Measurements from ENCODE around the gene SETD7. TPM values are rescaled to one million over a fixed set of nuclear protein-coding genes. Genes with fewer than 3 reads are reported as not detected.

Gene SETD7
- total RNA-seq, 2 experiments from 2014 or later, result 23.1 to 23.5 TPM

- intact Hi-C loops (cut with DNase I, micrococcal nuclease), result loop anchor here in 1 of 2 experiments (5.0 to 10.0 kb wide), 7 partner anchors 54 to 974 kb away; partner anchors contain the start of genes ELMOD2, MAML3, NAA15 and NDUFC1
- Histone ChIP-seq H3K9me3 (ENCODE audit: control insufficient read depth in 1 of 2, insufficient read depth in 1 of 2, low read length in 2 of 2) (no peaks in the 10 kb centered on the region), H3K4me3 (ENCODE audit: low read length) (no peak overlapping the region), H3K27ac (ENCODE audit: low read depth in 1 of 2, low read length in 2 of 2) (no peak overlapping the region), H3K27me3 (ENCODE audit: control insufficient read depth in 1 of 2, insufficient read depth in 2 of 2, low read length in 2 of 2) (no peaks in the 10 kb centered on the region), H3K36me3 (ENCODE audit: insufficient read depth, low read length) (peaks cover 11% of the 10 kb centered on the region), H3K4me1 (ENCODE audit: insufficient read depth, low read length) (peaks cover 17% of the 10 kb centered on the region)
- ATAC-seq (ENCODE audit: poor library complexity) (no peak), DNase-seq (no peak)
- Mint-ChIP-seq H3K36me3 (ENCODE audit: low read depth) (peaks cover 23% of the 10 kb centered on the region), H3K27ac (no peak overlapping the region), H3K4me3 (no peak overlapping the region), H3K27me3 (no peaks in the 10 kb centered on the region), H3K9me3 (no peaks in the 10 kb centered on the region), H3K4me1 (ENCODE audit: low read depth) (peaks cover 34% of the 10 kb centered on the region)
- ChIA-PET POLR2A (interaction anchor here (0.8 kb wide), 2 partner anchors 10 to 20 kb away, joined by 3 read pairs; no protein-coding TSS in a partner anchor), CTCF (no interaction called here)
- TF ChIP-seq, protein P1, sequence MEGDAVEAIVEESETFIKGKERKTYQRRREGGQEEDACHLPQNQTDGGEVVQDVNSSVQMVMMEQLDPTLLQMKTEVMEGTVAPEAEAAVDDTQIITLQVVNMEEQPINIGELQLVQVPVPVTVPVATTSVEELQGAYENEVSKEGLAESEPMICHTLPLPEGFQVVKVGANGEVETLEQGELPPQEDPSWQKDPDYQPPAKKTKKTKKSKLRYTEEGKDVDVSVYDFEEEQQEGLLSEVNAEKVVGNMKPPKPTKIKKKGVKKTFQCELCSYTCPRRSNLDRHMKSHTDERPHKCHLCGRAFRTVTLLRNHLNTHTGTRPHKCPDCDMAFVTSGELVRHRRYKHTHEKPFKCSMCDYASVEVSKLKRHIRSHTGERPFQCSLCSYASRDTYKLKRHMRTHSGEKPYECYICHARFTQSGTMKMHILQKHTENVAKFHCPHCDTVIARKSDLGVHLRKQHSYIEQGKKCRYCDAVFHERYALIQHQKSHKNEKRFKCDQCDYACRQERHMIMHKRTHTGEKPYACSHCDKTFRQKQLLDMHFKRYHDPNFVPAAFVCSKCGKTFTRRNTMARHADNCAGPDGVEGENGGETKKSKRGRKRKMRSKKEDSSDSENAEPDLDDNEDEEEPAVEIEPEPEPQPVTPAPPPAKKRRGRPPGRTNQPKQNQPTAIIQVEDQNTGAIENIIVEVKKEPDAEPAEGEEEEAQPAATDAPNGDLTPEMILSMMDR (IDR thresholded peaks at IDR 0.05), result no peak
These were observed 5.1 kb downstream of the SETD7 start for GRCh38 chr4:139550724-139551429.

DNA sequence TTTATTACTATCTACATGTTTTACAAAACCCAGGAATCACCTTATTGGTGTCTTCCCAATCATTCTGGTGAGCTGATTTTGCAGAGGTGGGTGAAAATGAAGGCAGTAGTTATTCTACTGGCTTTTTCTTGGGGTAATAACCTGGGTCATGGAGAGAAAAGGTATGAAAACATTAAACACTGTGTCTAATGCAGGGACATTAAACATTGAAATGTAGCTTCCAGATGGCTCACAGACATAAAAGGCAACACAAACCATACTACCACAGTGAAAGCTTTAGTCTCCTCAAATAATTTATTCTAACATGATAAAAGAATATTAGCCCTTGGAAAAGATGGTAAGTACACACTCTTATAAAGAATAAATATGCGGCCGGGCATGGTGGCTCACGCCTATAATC, 8.0 kb downstream of the SETD7 start:
- Mint-ChIP-seq H3K9me3 (no peaks in the 10 kb centered on the region), H3K4me3 (no peak overlapping the region), H3K36me3 (ENCODE audit: low read depth) (peaks cover 24% of the 10 kb centered on the region), H3K4me1 (ENCODE audit: low read depth) (peaks cover 11% of the 10 kb centered on the region), H3K27me3 (no peaks in the 10 kb centered on the region), H3K27ac (no peak overlapping the region)
- TF ChIP-seq, protein P1 (IDR thresholded peaks at IDR 0.05), result no peak
- Histone ChIP-seq H3K36me3 (ENCODE audit: insufficient read depth, low read length) (peaks cover 23% of the 10 kb centered on the region), H3K4me1 (ENCODE audit: insufficient read depth, low read length) (peaks cover 8% of the 10 kb centered on the region), H3K4me3 (ENCODE audit: low read length) (no peak overlapping the region), H3K9me3 (ENCODE audit: control insufficient read depth in 1 of 2, insufficient read depth in 1 of 2, low read length in 2 of 2) (no peaks in the 10 kb centered on the region), H3K27me3 (ENCODE audit: control insufficient read depth in 1 of 2, insufficient read depth in 2 of 2, low read length in 2 of 2) (no peaks in the 10 kb centered on the region), H3K27ac (ENCODE audit: low read depth in 1 of 2, low read length in 2 of 2) (no peak overlapping the region)
- no peak for ATAC-seq (ENCODE audit: poor library complexity)
- intact Hi-C loops (cut with DNase I, micrococcal nuclease), result no loop called here
- no peak for DNase-seq
- POLR2A ChIA-PET, result interaction anchor here (2.4 kb wide), 1 partner anchor 9 kb away, joined by 12 read pairs; the partner anchor contains the start of gene SETD7
- CTCF ChIA-PET, result no interaction called here

- ATAC-seq (ENCODE audit: poor library complexity) (no peak), DNase-seq (no peak)
- no peaks in the 10 kb centered on the region for H3K27me3 ChIP-seq (ENCODE audit: control insufficient read depth in 1 of 2, insufficient read depth in 2 of 2, low read length in 2 of 2)
- no peaks in the 10 kb centered on the region for H3K4me1 ChIP-seq (ENCODE audit: insufficient read depth, low read length)
- no peak overlapping the region for H3K4me3 ChIP-seq (ENCODE audit: low read length)
- intact Hi-C loops (cut with DNase I, micrococcal nuclease), result no loop called here
- ChIA-PET CTCF (no interaction called here), POLR2A (interaction anchor here (0.7 kb wide), 1 partner anchor 14 kb away, joined by 3 read pairs; no protein-coding TSS in a partner anchor)
- no peak overlapping the region for H3K27ac ChIP-seq (ENCODE audit: low read depth in 1 of 2, low read length in 2 of 2)
- Mint-ChIP-seq H3K4me1 (ENCODE audit: low read depth) (no peaks in the 10 kb centered on the region), H3K27me3 (no peaks in the 10 kb centered on the region), H3K9me3 (no peaks in the 10 kb centered on the region), H3K27ac (no peak overlapping the region), H3K36me3 (ENCODE audit: low read depth) (peaks cover 17% of the 10 kb centered on the region), H3K4me3 (no peak overlapping the region)
- TF ChIP-seq, protein P1 (IDR thresholded peaks at IDR 0.05), result no peak
- no peaks in the 10 kb centered on the region for H3K9me3 ChIP-seq (ENCODE audit: control insufficient read depth in 1 of 2, insufficient read depth in 1 of 2, low read length in 2 of 2)
- peaks cover 24% of the 10 kb centered on the region for H3K36me3 ChIP-seq (ENCODE audit: insufficient read depth, low read length)
These were observed 15.4 kb downstream of the SETD7 start for GRCh38 chr4:139540632-139541031.

Measured in CD4-positive, alpha-beta T cell (primary cell).